GM12878 (cell line): ENCODE measurements around the gene ARID5B.

Experiments used
- CBX3 ChIP-seq: fragments of 200-600 bp; sonication (generic); IDR thresholded peaks from 2 replicates; pipeline ENCODE4 v1.6.1; 2016; ENCODE audit warnings: low read depth, borderline replicate concordance
- CREB1 ChIP-seq: IDR thresholded peaks from 2 replicates; pipeline ENCODE4 v1.6.1; 2012; ENCODE audit warnings: low read depth, mild to moderate bottlenecking, inconsistent platforms
- KDM1A ChIP-seq: fragments of 200-600 bp; sonication (generic); IDR thresholded peaks from 2 replicates; pipeline ENCODE4 v1.6.1; 2016; ENCODE audit warnings: borderline replicate concordance
- MTA3 ChIP-seq: IDR thresholded peaks from 2 replicates; pipeline ENCODE4 v1.6.1; 2012; ENCODE audit warnings: low read length, inconsistent platforms, borderline replicate concordance
- NRF1 ChIP-seq: conservative IDR thresholded peaks from 2 replicates; pipeline ENCODE4 v1.6.1; 2011; ENCODE audit warnings: mild to moderate bottlenecking, low read depth, low read length, improper control_type of control experiment
- RCOR1 ChIP-seq: conservative IDR thresholded peaks from 2 replicates; pipeline ENCODE4 v1.6.1; 2012; ENCODE audit warnings: low read depth, low read length, improper control_type of control experiment
- RFX5 ChIP-seq: IDR thresholded peaks from 2 replicates; pipeline ENCODE4 v1.6.1; 2011; ENCODE audit warnings: low read depth, low read length, improper control_type of control experiment
- SUZ12 ChIP-seq: fragments of 200-600 bp; sonication (generic); IDR thresholded peaks from one replicate; pipeline ENCODE4 v1.6.1; 2018; ENCODE audit warnings: antibody characterized with exemption, mild to moderate bottlenecking; ENCODE audit not compliant: unreplicated experiment
- TF ChIP-seq, protein P1 (sequence below), 3 experiments: IDR thresholded peaks in 2 of 3; conservative IDR thresholded peaks in 1 of 3; 2 replicates each; pipeline ENCODE4 v1.5.1; 2011; ENCODE audit warnings: low read depth in 3 of 3, low read length in 3 of 3, mild to moderate bottlenecking in 3 of 3, control low read depth in 2 of 3, moderate library complexity in 2 of 3, inconsistent platforms in 1 of 3, mixed read lengths in 1 of 3; ENCODE audit not compliant: control insufficient read depth in 2 of 3, insufficient read depth in 1 of 3; ENCODE audit errors: extremely low read depth in 1 of 3

DNA sequence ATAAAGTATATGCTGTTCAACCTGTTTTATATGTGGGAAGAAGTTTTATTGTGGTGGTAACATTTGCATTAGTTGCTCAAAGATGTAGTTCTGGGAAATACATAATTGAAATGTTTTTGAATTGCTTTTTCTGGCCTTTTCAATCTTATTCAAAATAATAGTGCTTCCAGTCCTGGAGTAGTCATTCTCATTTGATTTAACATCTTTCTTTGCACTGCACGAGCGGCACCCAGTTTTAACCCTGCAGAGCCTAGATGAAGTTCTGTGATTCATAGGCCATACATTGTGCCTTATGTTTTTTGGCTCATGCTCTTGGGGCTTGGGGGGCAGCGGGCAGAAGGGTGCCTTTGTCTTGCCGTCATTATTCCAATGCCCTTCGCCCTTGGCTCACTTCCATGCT, 9.9 kb downstream of the ARID5B start:
- TF ChIP-seq CBX3: no peak
- TF ChIP-seq RFX5: no peak
- TF ChIP-seq NRF1: no peak
- no peak for TF ChIP-seq RCOR1
- TF ChIP-seq CREB1: no peak
- no peak for TF ChIP-seq MTA3
- no peak for TF ChIP-seq SUZ12
- TF ChIP-seq, protein P1, sequence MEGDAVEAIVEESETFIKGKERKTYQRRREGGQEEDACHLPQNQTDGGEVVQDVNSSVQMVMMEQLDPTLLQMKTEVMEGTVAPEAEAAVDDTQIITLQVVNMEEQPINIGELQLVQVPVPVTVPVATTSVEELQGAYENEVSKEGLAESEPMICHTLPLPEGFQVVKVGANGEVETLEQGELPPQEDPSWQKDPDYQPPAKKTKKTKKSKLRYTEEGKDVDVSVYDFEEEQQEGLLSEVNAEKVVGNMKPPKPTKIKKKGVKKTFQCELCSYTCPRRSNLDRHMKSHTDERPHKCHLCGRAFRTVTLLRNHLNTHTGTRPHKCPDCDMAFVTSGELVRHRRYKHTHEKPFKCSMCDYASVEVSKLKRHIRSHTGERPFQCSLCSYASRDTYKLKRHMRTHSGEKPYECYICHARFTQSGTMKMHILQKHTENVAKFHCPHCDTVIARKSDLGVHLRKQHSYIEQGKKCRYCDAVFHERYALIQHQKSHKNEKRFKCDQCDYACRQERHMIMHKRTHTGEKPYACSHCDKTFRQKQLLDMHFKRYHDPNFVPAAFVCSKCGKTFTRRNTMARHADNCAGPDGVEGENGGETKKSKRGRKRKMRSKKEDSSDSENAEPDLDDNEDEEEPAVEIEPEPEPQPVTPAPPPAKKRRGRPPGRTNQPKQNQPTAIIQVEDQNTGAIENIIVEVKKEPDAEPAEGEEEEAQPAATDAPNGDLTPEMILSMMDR (IDR thresholded peaks at IDR 0.05 in 2 of 3, conservative IDR thresholded peaks at IDR 0.05 in 1 of 3; ENCODE audit: control insufficient read depth in 2 of 3, extremely low read depth in 1 of 3, insufficient read depth in 1 of 3, low read depth in 3 of 3, low read length in 3 of 3): no peak
- no peak for TF ChIP-seq KDM1A
